SU-DHL-6 (cell line): ENCODE measurements around the gene SELENOK.

ENCODE experiments used
- H2AFZ ChIP-seq: fragments of 200-600 bp; sonication (generic); 2 replicates; pipeline ENCODE4 v1.6.1; 2014; ENCODE audit warnings: low read depth, mild to moderate bottlenecking, moderate library complexity, mixed read lengths, antibody characterized with exemption, low read length; ENCODE audit not compliant: severe bottlenecking
- H3F3A ChIP-seq: fragments of 200-600 bp; shearing (Covaris generic); 2 replicates; pipeline ENCODE4 v1.6.0; 2016; ENCODE audit warnings: antibody characterized with exemption, mild to moderate bottlenecking; ENCODE audit not compliant: insufficient read depth
- H3K27ac ChIP-seq: fragments of 200-600 bp; sonication (generic); 2 replicates; pipeline ENCODE4 v1.5.1; 2016; ENCODE audit warnings: low read depth, mild to moderate bottlenecking, low read length, moderate library complexity, mixed read lengths
- H3K27me3 ChIP-seq: fragments of 200-600 bp; sonication (generic), shearing (Covaris generic); 2 replicates; pipeline ENCODE4 v1.6.0; 2014; ENCODE audit warnings: mild to moderate bottlenecking, low read length
- H3K36me3 ChIP-seq: fragments of 200-600 bp; sonication (generic); 2 replicates; pipeline ENCODE4 v1.6.1; 2014; ENCODE audit warnings: mild to moderate bottlenecking, low read length, mixed read lengths
- H3K4me2 ChIP-seq: fragments of 300-600, 200-600 bp; shearing (Covaris generic), sonication (generic); 2 replicates; pipeline ENCODE4 v1.6.0; 2014; ENCODE audit warnings: low read length, low read depth, mild to moderate bottlenecking; ENCODE audit not compliant: poor library complexity, severe bottlenecking
- H3K4me3 ChIP-seq: fragments of 200-600 bp; sonication (generic); 2 replicates; pipeline ENCODE4 v1.5.1; 2014; ENCODE audit warnings: antibody characterized with exemption, low read length, mild to moderate bottlenecking, mixed read lengths; ENCODE audit not compliant: insufficient read depth, poor library complexity, severe bottlenecking
- H3K79me2 ChIP-seq: fragments of 200-600 bp; sonication (generic); 2 replicates; pipeline ENCODE4 v1.6.1; 2014; ENCODE audit warnings: mild to moderate bottlenecking, low read length, moderate library complexity; ENCODE audit not compliant: insufficient read depth
- H3K9ac ChIP-seq: fragments of 200-600 bp; sonication (generic); 2 replicates; pipeline ENCODE4 v1.7.0; 2014; ENCODE audit warnings: mild to moderate bottlenecking, low read length
- H3K9me2 ChIP-seq: fragments of 200-600 bp; sonication (generic); replicated peaks from 2 replicates; pipeline ENCODE4 v1.6.1; 2014; ENCODE audit warnings: low read length; ENCODE audit not compliant: insufficient read depth
- H3K9me3 ChIP-seq: fragments of 200-600 bp; sonication (generic); 2 replicates; pipeline ENCODE4 v1.6.1; 2014; ENCODE audit warnings: low read length, mixed read lengths; ENCODE audit not compliant: insufficient read depth
- H4K20me1 ChIP-seq: fragments of 200-600 bp; sonication (generic); 2 replicates; pipeline ENCODE4 v1.6.1; 2014; ENCODE audit warnings: low read depth, mild to moderate bottlenecking, antibody characterized with exemption, low read length, moderate library complexity, mixed read lengths
- EZH2phosphoT487 ChIP-seq: fragments of 200-600 bp; sonication (generic), shearing (Covaris generic); conservative IDR thresholded peaks from 2 replicates; pipeline ENCODE4 v1.6.1; 2018; ENCODE audit warnings: mild to moderate bottlenecking, antibody characterized with exemption, low read length, moderate library complexity, mixed read lengths
- TF ChIP-seq, protein P1 (sequence below): fragments of 200-600 bp; sonication (generic); IDR thresholded peaks from one replicate; pipeline ENCODE4 v1.5.1; 2017; ENCODE audit warnings: antibody characterized with exemption, mild to moderate bottlenecking, low read length, moderate library complexity; ENCODE audit not compliant: insufficient read depth, poor library complexity, severe bottlenecking

SELENOK gene

GRCh38 chr3:53834429-53835095 lies 57.1 kb downstream of the SELENOK start:
- H3K27me3 ChIP-seq, result no peaks in the 10 kb centered on the region
- H3K36me3 ChIP-seq, result peaks cover 9% of the 10 kb centered on the region; the same call in 1 of the 2 replicates
- H3K27ac ChIP-seq, result no peak overlapping the region
- H3F3A ChIP-seq, result no peaks in the 10 kb centered on the region
- no peak overlapping the region for H2AFZ ChIP-seq
- H3K4me3 ChIP-seq, result no peak overlapping the region
- H3K9ac ChIP-seq, result no peak overlapping the region
- peaks cover 9% of the 10 kb centered on the region; the same call in 1 of the 2 replicates for H3K79me2 ChIP-seq
- H4K20me1 ChIP-seq, result no peaks in the 10 kb centered on the region
- H3K9me2 ChIP-seq, result no peaks in the 10 kb centered on the region
- no peaks in the 10 kb centered on the region for H3K9me3 ChIP-seq
- no peak for TF ChIP-seq EZH2phosphoT487
- TF ChIP-seq, protein P1, sequence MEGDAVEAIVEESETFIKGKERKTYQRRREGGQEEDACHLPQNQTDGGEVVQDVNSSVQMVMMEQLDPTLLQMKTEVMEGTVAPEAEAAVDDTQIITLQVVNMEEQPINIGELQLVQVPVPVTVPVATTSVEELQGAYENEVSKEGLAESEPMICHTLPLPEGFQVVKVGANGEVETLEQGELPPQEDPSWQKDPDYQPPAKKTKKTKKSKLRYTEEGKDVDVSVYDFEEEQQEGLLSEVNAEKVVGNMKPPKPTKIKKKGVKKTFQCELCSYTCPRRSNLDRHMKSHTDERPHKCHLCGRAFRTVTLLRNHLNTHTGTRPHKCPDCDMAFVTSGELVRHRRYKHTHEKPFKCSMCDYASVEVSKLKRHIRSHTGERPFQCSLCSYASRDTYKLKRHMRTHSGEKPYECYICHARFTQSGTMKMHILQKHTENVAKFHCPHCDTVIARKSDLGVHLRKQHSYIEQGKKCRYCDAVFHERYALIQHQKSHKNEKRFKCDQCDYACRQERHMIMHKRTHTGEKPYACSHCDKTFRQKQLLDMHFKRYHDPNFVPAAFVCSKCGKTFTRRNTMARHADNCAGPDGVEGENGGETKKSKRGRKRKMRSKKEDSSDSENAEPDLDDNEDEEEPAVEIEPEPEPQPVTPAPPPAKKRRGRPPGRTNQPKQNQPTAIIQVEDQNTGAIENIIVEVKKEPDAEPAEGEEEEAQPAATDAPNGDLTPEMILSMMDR, result no peak
- no peak overlapping the region for H3K4me2 ChIP-seq
